Testis (tissue), 2 donors: Measurements from ENCODE around the gene LMBR1L.

Source experiments
- CTCF ChIP-seq, 3 experiments: fragments of 450-650 bp in 2 of 3; fragments of 200-600 bp in 1 of 3; sonication (generic) in 1 of 3; IDR thresholded peaks; one replicate each; pipeline ENCODE4 v1.5.1; 2016 to 2019; ENCODE audit warnings: antibody characterized with exemption in 3 of 3, mild to moderate bottlenecking in 2 of 3, moderate library complexity in 1 of 3
- POLR2A ChIP-seq: fragments of 450-650 bp; IDR thresholded peaks from one replicate; pipeline ENCODE4 v1.6.1; 2017; ENCODE audit warnings: antibody characterized with exemption, mild to moderate bottlenecking, moderate library complexity

- peak; percentile 76 to 80 (median 76) for TF ChIP-seq CTCF (IDR thresholded peaks at IDR 0.05)
- TF ChIP-seq POLR2A: no peak
Observed at GRCh38 chr12:49098035-49098451, 12.6 kb downstream of the LMBR1L start.
